Lung (tissue), 16 donors: ENCODE data around the gene PGK2. TPM values are rescaled to one million over a fixed set of nuclear protein-coding genes. Genes with fewer than 3 reads are reported as not detected.

ENCODE experiments used
- ATAC-seq: fragments of 200-7000 bp; cut with Tn5 transposase; one replicate; pipeline ENCODE4 v1.9.1; 2020; ENCODE audit warnings: moderate number of reproducible peaks; ENCODE audit not compliant: insufficient read depth, low FRiP score
- DNase-seq, 3 donors: peaks; one replicate each; pipeline ENCODE4 v3.0.0-alpha.2; 2013 to 2017
- H3K27ac ChIP-seq, 2 donors: one replicate each; pipeline ENCODE4 v1.5.1; 2013; ENCODE audit warnings: mild to moderate bottlenecking in 2 of 2, moderate library complexity in 2 of 2, control low read depth in 1 of 2, inconsistent platforms in 1 of 2, low read depth in 1 of 2, low read length in 1 of 2
- H3K27me3 ChIP-seq, 3 donors: one replicate each; pipeline ENCODE4 v1.5.1; 2013; ENCODE audit warnings: low read length in 2 of 3; ENCODE audit not compliant: control insufficient read depth in 3 of 3, insufficient read depth in 3 of 3
- H3K36me3 ChIP-seq, 4 donors: one replicate each; pipeline ENCODE4 v1.5.1; 2013; ENCODE audit warnings: low read length in 4 of 4, mild to moderate bottlenecking in 1 of 4, moderate library complexity in 1 of 4; ENCODE audit not compliant: control insufficient read depth in 4 of 4, insufficient read depth in 4 of 4
- H3K4me1 ChIP-seq, 5 donors: one replicate each; pipeline ENCODE4 v1.5.1; 2013; ENCODE audit warnings: low read length in 5 of 5, mild to moderate bottlenecking in 2 of 5, moderate library complexity in 1 of 5; ENCODE audit not compliant: control insufficient read depth in 5 of 5, insufficient read depth in 5 of 5
- H3K4me3 ChIP-seq: one replicate; pipeline ENCODE4 v1.5.1; 2013; ENCODE audit warnings: mild to moderate bottlenecking, control low read depth, moderate library complexity
- H3K9ac ChIP-seq, 2 donors: one replicate each; pipeline ENCODE4 v1.5.1; 2013; ENCODE audit warnings: low read length in 2 of 2, control low read depth in 1 of 2; ENCODE audit not compliant: insufficient read depth in 1 of 2
- H3K9me3 ChIP-seq, 4 donors: one replicate each; pipeline ENCODE4 v1.5.1; 2013; ENCODE audit warnings: low read length in 3 of 4, mild to moderate bottlenecking in 1 of 4, moderate library complexity in 1 of 4; ENCODE audit not compliant: control insufficient read depth in 4 of 4, insufficient read depth in 3 of 4
- WGBS, 2 donors: extraction: QIAGEN DNeasy Blood & Tissue Kit; methylation state at CpG; one replicate each; pipeline ENCODE4 v1.1.7; 2013; 5-methylcytosine and 5-hydroxymethylcytosine counted together
- long read RNA-seq, 5 donors: transcript quantifications; one replicate each; lab custom pipeline, GENCODE V29; 2026
- polyA plus RNA-seq, 2 donors: library from polyadenylated mRNA; stranded (reverse); fragments of 200-250 nt; gene quantifications; one replicate each; pipeline ENCODE4 v1.2.1, GENCODE V29; 2013
- total RNA-seq, 2 donors: library from RNA; depleted of rRNA in 1 of 2; stranded (reverse); fragments of >200 nt in 1 of 2; gene quantifications; one replicate each; pipeline ENCODE4 v1.2.1, GENCODE V29; 2014 to 2021
- TF ChIP-seq, protein P1 (sequence below): IDR thresholded peaks from 2 replicates; pipeline ENCODE4 v1.5.1; 2012; ENCODE audit warnings: mild to moderate bottlenecking; ENCODE audit errors: control extremely low read depth, extremely low read depth
- donor health status: control.
- donor health status: control.
- donor health status: Bipolar disorder and iron deficiency.
- donor health status: healthy.
- donor health status: DM: yes; HTN: yes; CAD: no.

Gene PGK2
- total RNA-seq (not detected), polyA plus RNA-seq (not detected)
- long read RNA-seq, donor 1 = 0 reads
- long read RNA-seq, donor 2 = 0 reads
- long read RNA-seq, donor 3 = 0 reads
- long read RNA-seq, donor 4 = 0 reads
- long read RNA-seq, donor 5 = 0 reads

- TF ChIP-seq, protein P1, sequence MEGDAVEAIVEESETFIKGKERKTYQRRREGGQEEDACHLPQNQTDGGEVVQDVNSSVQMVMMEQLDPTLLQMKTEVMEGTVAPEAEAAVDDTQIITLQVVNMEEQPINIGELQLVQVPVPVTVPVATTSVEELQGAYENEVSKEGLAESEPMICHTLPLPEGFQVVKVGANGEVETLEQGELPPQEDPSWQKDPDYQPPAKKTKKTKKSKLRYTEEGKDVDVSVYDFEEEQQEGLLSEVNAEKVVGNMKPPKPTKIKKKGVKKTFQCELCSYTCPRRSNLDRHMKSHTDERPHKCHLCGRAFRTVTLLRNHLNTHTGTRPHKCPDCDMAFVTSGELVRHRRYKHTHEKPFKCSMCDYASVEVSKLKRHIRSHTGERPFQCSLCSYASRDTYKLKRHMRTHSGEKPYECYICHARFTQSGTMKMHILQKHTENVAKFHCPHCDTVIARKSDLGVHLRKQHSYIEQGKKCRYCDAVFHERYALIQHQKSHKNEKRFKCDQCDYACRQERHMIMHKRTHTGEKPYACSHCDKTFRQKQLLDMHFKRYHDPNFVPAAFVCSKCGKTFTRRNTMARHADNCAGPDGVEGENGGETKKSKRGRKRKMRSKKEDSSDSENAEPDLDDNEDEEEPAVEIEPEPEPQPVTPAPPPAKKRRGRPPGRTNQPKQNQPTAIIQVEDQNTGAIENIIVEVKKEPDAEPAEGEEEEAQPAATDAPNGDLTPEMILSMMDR = no peak
- ATAC-seq (no peak), DNase-seq (no peak)
- no peak within 1 kb of the TSS for H3K4me3 ChIP-seq
- no peaks in the 10 kb centered on the region for H3K36me3 ChIP-seq
- no peaks in the 10 kb centered on the region for H3K4me1 ChIP-seq
- no peak within 1 kb of the TSS for H3K27ac ChIP-seq
- H3K9ac ChIP-seq = no peak within 1 kb of the TSS
- 84 to 91% methylated on average over 8 of the region's 8 CpGs for WGBS, 2 donors
- H3K9me3 ChIP-seq = no peaks in the 10 kb centered on the region
- no peaks in the 10 kb centered on the region for H3K27me3 ChIP-seq
Observed at GRCh38 chr6:49787176-49787575, at the start of gene PGK2. Gene PGK2 (minus strand): TSS chr6:49787285. CDS start chr6:49787187, 98 bp downstream.

DNA sequence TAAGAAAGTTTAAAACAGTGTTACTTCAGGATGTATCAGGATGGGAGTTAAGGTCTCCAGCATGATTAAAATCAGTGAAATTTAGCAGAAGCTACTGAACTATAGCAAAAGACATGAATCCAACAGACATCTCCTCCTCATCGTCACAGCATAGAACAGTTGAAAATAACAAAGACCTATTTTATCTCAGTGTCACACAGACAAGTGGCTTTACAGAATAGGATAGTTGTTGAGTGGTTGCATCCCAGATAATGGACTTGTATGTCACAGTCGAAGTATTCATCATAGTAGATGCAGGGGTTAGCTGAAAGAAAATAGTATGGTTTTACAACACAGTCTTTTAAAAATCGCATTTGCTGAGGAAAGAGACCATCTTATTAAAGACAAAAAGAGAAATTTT, 48.1 kb upstream of the PGK2 start:
- TF ChIP-seq, protein P1 = no peak
- H3K9ac ChIP-seq = no peak overlapping the region
- no peak overlapping the region for H3K27ac ChIP-seq
- no peaks in the 10 kb centered on the region for H3K36me3 ChIP-seq
- WGBS, 2 donors = 88 to 94% methylated on average over 3 of the region's 3 CpGs
- no peaks in the 10 kb centered on the region for H3K27me3 ChIP-seq
- DNase-seq (no peak), ATAC-seq (no peak)
- H3K9me3 ChIP-seq = no peaks in the 10 kb centered on the region
- H3K4me1 ChIP-seq = no peaks in the 10 kb centered on the region
- H3K4me3 ChIP-seq = no peak overlapping the region

- Histone ChIP-seq H3K27ac (no peak overlapping the region), H3K36me3 (no peaks in the 10 kb centered on the region), H3K9me3 (no peaks in the 10 kb centered on the region), H3K27me3 (no peaks in the 10 kb centered on the region), H3K9ac (no peak overlapping the region), H3K4me3 (no peak overlapping the region), H3K4me1 (no peaks in the 10 kb centered on the region)
- TF ChIP-seq, protein P1 = no peak
- no peak for ATAC-seq
- DNase-seq = no peak
- 86 to 97% methylated on average over 1 of the region's 1 CpG for WGBS, 2 donors
Observed at GRCh38 chr6:49833386-49833785, 46.3 kb upstream of the PGK2 start.
